NCI-H1694 (cell line): Measurements from ENCODE around the gene TIMM8B.
"Not testable (repeated sequence)": the region's sequence is repeated elsewhere in the genome, so short reads cannot be mapped to it uniquely, and the experiment has no call there.

Experiments used
- DNase-seq: peaks from one replicate; lab custom pipeline; 2025; lab: John Stamatoyannopoulos, UW

Gene TIMM8B

GRCh38 chr11:112073941-112074811, 12.4 kb downstream of the TIMM8B start, which contains the start of the genes NKAPD1 and PIH1D2:
TSS of gene NKAPD1 (plus strand) at chr11:112074299. CDS start at chr11:112075575, 1,276 bp downstream.
TSS of gene PIH1D2 (minus strand) at chr11:112074017. CDS start at chr11:112073174, 843 bp downstream.
- peak; percentile 8 for DNase-seq

- no peak for DNase-seq
Observed at GRCh38 chr11:112062923-112063322, 23.6 kb downstream of the TIMM8B start.

- no peak for DNase-seq
Observed at GRCh38 chr11:112058103-112058502, 28.5 kb downstream of the TIMM8B start.

GRCh38 chr11:112057170-112057569, 29.4 kb downstream of the TIMM8B start:
- no peak for DNase-seq

GRCh38 chr11:112051768-112052167, 34.8 kb downstream of the TIMM8B start:
- DNase-seq: no peak

- DNase-seq: no peak
Observed at GRCh38 chr11:112050721-112051120, 35.8 kb downstream of the TIMM8B start.

- DNase-seq: no peak
Observed at GRCh38 chr11:112049777-112050176, 36.8 kb downstream of the TIMM8B start.

- DNase-seq: not testable (repeated sequence)
Observed at GRCh38 chr11:112048256-112048655, 38.3 kb downstream of the TIMM8B start.

- not testable (repeated sequence) for DNase-seq
Observed at GRCh38 chr11:112046647-112047046, 39.9 kb downstream of the TIMM8B start.

GRCh38 chr11:112044961-112045360, 41.6 kb downstream of the TIMM8B start:
- DNase-seq: no peak

GRCh38 chr11:112042961-112043304, 43.6 kb downstream of the TIMM8B start:
- no peak for DNase-seq

- DNase-seq: no peak
Observed at GRCh38 chr11:112042161-112042960, 44.2 kb downstream of the TIMM8B start.

- DNase-seq: no peak
Observed at GRCh38 chr11:112037527-112037926, 49.0 kb downstream of the TIMM8B start.
